Activated naive CD8-positive, alpha-beta T cell (primary cell): ENCODE data around the gene PRR23E.

Experiments
- H3K27ac Mint-ChIP-seq: one replicate; pipeline ENCODE4 v1.8.0; 2021; ENCODE audit warnings: mixed read lengths
- H3K27me3 Mint-ChIP-seq: one replicate; pipeline ENCODE4 v1.8.0; 2021; ENCODE audit warnings: mixed read lengths
- H3K36me3 Mint-ChIP-seq: one replicate; pipeline ENCODE4 v1.8.0; 2021; ENCODE audit warnings: mixed read lengths
- H3K4me1 Mint-ChIP-seq: one replicate; pipeline ENCODE4 v1.8.0; 2021; ENCODE audit warnings: low read depth, mixed read lengths
- H3K4me3 Mint-ChIP-seq: one replicate; pipeline ENCODE4 v1.8.0; 2021; ENCODE audit warnings: mild to moderate bottlenecking, mixed read lengths
- H3K9me3 Mint-ChIP-seq: one replicate; pipeline ENCODE4 v1.8.0; 2021; ENCODE audit warnings: low read depth, mixed read lengths

Gene PRR23E

GRCh38 chr3:127238602-127239001 lies 45.7 kb downstream of the PRR23E start:
- H3K4me3 Mint-ChIP-seq: no peak overlapping the region
- H3K4me1 Mint-ChIP-seq: no peaks in the 10 kb centered on the region
- no peak overlapping the region for H3K27ac Mint-ChIP-seq
- H3K36me3 Mint-ChIP-seq: peaks cover 7% of the 10 kb centered on the region
- peaks cover 12% of the 10 kb centered on the region for H3K27me3 Mint-ChIP-seq
- peaks cover 10% of the 10 kb centered on the region for H3K9me3 Mint-ChIP-seq

DNA sequence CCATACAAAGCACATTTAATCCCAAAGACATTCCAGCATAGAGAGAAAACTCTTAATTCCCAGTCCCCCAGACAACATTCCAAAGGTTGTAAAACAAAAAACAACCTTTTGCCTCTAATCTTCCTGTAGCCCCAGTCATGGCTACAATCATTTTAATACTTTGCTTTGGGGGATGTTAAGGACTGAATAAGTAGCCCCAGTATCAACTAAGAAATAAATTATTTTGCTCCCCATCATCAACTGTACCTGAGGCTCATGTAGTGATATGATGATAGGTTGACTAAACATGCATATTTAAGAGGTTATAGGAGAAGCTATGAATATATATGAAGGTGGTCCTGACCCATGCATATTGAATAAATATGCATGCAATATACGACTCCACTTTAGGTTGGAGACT lies 54.4 kb downstream of the PRR23E start:
- Mint-ChIP-seq H3K27me3 (peaks cover 3% of the 10 kb centered on the region), H3K4me3 (no peak overlapping the region), H3K27ac (no peak overlapping the region), H3K4me1 (no peaks in the 10 kb centered on the region), H3K9me3 (peaks cover 28% of the 10 kb centered on the region), H3K36me3 (peaks cover 10% of the 10 kb centered on the region)
